ENCODE measurements around the gene NME7. TPM values are rescaled to one million over a fixed set of nuclear protein-coding genes. Genes with fewer than 3 reads are reported as not detected.
"Not testable (repeated sequence)": the region's sequence is repeated elsewhere in the genome, so short reads cannot be mapped to it uniquely, and the experiment has no call there.

Gene NME7
- 10 to 100 TPM in 4 of 6 donors, 1 to 10 TPM in 2; 2.6 to 19.2 (median 11.0) TPM for polyA plus RNA-seq (ENCODE audit: low read depth in 6 of 6)

GRCh38 chr1:169367686-169368405 is at the start of gene NME7, which contains the start of gene BLZF1:
NME7 (minus strand) TSS chr1:169367797; CDS start chr1:169367710, 87 bp downstream.
BLZF1 (plus strand) TSS chr1:169368195; CDS start chr1:169369523, 1,328 bp downstream.
- peaks cover 2 to 5% (median 4%) of the 10 kb centered on the region in 3 donors for H3K4me1 Mint-ChIP-seq
- peak; percentile 98 for DNase-seq
- H3K36me3 Mint-ChIP-seq: peaks cover 10% of the 10 kb centered on the region in 2 donors
- ATAC-seq (ENCODE audit: low read depth in 2 of 2): peak; percentile 95
- peaks cover 0 to 4% (median 0%) of the 10 kb centered on the region in 7 donors for H3K9me3 Mint-ChIP-seq
- peak within 1 kb of the TSS in 2 of 8 donors; percentile 50 to 75 for H3K4me3 Mint-ChIP-seq
- no peaks in the 10 kb centered on the region for H3K27me3 Mint-ChIP-seq
- H3K27ac Mint-ChIP-seq: no peak within 1 kb of the TSS

DNA sequence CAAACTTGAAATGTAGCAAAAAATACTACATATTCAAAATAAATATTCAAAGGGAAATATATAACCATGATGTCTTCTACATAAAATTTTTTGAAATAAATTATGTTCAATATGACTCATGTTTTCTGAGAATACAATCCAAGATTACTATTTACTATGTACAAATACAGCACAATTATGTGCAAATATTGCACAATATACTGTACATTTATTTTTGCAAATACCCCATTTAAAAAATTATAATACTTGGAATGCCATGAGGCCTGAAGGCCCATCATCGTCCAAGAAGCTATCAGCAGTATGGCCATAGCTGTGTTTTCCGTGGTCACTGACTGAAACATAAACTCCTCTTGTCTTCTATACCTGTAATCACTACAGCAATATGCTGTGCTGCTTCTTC is 47.4 kb upstream of the NME7 start:
- H3K27me3 Mint-ChIP-seq: no peaks in the 10 kb centered on the region
- peaks cover 0 to 4% of the 10 kb centered on the region in 2 donors for H3K36me3 Mint-ChIP-seq
- no peak overlapping the region for H3K4me3 Mint-ChIP-seq
- peaks cover 7 to 31% (median 28%) of the 10 kb centered on the region in 7 donors for H3K9me3 Mint-ChIP-seq
- H3K27ac Mint-ChIP-seq: no peak overlapping the region
- ATAC-seq (ENCODE audit: low read depth in 2 of 2) (no peak), DNase-seq (no peak)
- peaks cover 0 to 7% (median 0%) of the 10 kb centered on the region in 3 donors for H3K4me1 Mint-ChIP-seq

- not testable (repeated sequence) for H3K27ac Mint-ChIP-seq; ATAC-seq (ENCODE audit: low read depth in 2 of 2); H3K27me3 Mint-ChIP-seq; H3K4me3 Mint-ChIP-seq; DNase-seq; H3K4me1 Mint-ChIP-seq
- Mint-ChIP-seq H3K36me3 (peaks cover 13 to 17% of the 10 kb centered on the region in 2 donors), H3K9me3 (peaks cover 27 to 76% (median 67%) of the 10 kb centered on the region in 7 donors)
These were observed 40.7 kb upstream of the NME7 start for GRCh38 chr1:169408340-169408739.

DNA sequence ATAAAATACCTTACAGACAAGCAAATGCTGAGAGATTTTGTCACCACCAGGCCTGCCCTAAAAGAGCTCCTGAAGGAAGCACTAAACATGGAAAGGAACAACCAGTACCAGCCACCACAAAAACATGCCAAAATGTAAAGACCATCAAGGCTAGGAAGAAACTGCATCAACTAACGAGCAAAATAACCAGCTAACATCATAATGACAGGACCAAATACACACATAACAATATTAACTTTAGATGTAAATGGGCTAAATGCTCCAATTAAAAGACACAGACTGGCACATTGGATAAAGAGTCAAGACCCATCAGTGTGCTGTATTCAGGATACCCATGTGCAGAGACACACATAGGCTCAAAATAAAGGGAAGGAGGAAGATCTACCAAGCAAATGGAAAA is 35.0 kb upstream of the NME7 start:
- H3K27ac Mint-ChIP-seq; DNase-seq; H3K4me3 Mint-ChIP-seq; H3K4me1 Mint-ChIP-seq; H3K27me3 Mint-ChIP-seq; ATAC-seq (ENCODE audit: low read depth in 2 of 2): not testable (repeated sequence)
- peaks cover 22 to 66% (median 50%) of the 10 kb centered on the region in 7 donors for H3K9me3 Mint-ChIP-seq
- H3K36me3 Mint-ChIP-seq: peaks cover 18 to 19% of the 10 kb centered on the region in 2 donors

- Mint-ChIP-seq H3K4me3 (no peak overlapping the region), H3K4me1 (no peaks in the 10 kb centered on the region), H3K9me3 (peaks cover 0 to 11% (median 6%) of the 10 kb centered on the region in 7 donors), H3K27ac (no peak overlapping the region), H3K36me3 (peaks cover 15 to 23% of the 10 kb centered on the region in 2 donors), H3K27me3 (no peaks in the 10 kb centered on the region)
- ATAC-seq (ENCODE audit: low read depth in 2 of 2): no peak
- no peak for DNase-seq
These were observed 28.4 kb upstream of the NME7 start for GRCh38 chr1:169395955-169396354.

GRCh38 chr1:169392406-169392805 is 24.8 kb upstream of the NME7 start:
- DNase-seq (no peak), ATAC-seq (ENCODE audit: low read depth in 2 of 2) (no peak)
- Mint-ChIP-seq H3K27me3 (no peaks in the 10 kb centered on the region), H3K9me3 (no peaks in the 10 kb centered on the region), H3K27ac (no peak overlapping the region), H3K4me3 (no peak overlapping the region), H3K36me3 (peaks cover 30 to 32% of the 10 kb centered on the region in 2 donors), H3K4me1 (no peaks in the 10 kb centered on the region)

- Mint-ChIP-seq H3K27me3 (no peaks in the 10 kb centered on the region), H3K9me3 (no peaks in the 10 kb centered on the region), H3K27ac (no peak overlapping the region), H3K36me3 (peaks cover 22 to 36% of the 10 kb centered on the region in 2 donors), H3K4me1 (no peaks in the 10 kb centered on the region), H3K4me3 (no peak overlapping the region)
- DNase-seq (no peak), ATAC-seq (ENCODE audit: low read depth in 2 of 2) (no peak)
These were observed 22.7 kb upstream of the NME7 start for GRCh38 chr1:169390303-169390702.

- no peaks in the 10 kb centered on the region for H3K27me3 Mint-ChIP-seq
- no peaks in the 10 kb centered on the region for H3K9me3 Mint-ChIP-seq
- no peak overlapping the region for H3K27ac Mint-ChIP-seq
- DNase-seq (no peak), ATAC-seq (ENCODE audit: low read depth in 2 of 2) (no peak)
- H3K4me3 Mint-ChIP-seq: no peak overlapping the region
- peaks cover 22 to 28% of the 10 kb centered on the region in 2 donors for H3K36me3 Mint-ChIP-seq
- H3K4me1 Mint-ChIP-seq: no peaks in the 10 kb centered on the region
These were observed 19.8 kb upstream of the NME7 start for GRCh38 chr1:169387399-169387798.

- Mint-ChIP-seq H3K27me3 (no peaks in the 10 kb centered on the region), H3K27ac (no peak overlapping the region), H3K4me1 (no peaks in the 10 kb centered on the region), H3K36me3 (peaks cover 18 to 30% of the 10 kb centered on the region in 2 donors), H3K9me3 (no peaks in the 10 kb centered on the region), H3K4me3 (no peak overlapping the region)
- no peak for ATAC-seq (ENCODE audit: low read depth in 2 of 2)
- no peak for DNase-seq
These were observed 15.9 kb upstream of the NME7 start for GRCh38 chr1:169383449-169383848.

GRCh38 chr1:169381162-169381561 is 13.6 kb upstream of the NME7 start:
- DNase-seq (no peak), ATAC-seq (ENCODE audit: low read depth in 2 of 2) (no peak)
- Mint-ChIP-seq H3K4me3 (no peak overlapping the region), H3K27ac (no peak overlapping the region), H3K36me3 (peaks cover 20 to 37% of the 10 kb centered on the region in 2 donors), H3K27me3 (no peaks in the 10 kb centered on the region), H3K9me3 (no peaks in the 10 kb centered on the region), H3K4me1 (no peaks in the 10 kb centered on the region)

DNA sequence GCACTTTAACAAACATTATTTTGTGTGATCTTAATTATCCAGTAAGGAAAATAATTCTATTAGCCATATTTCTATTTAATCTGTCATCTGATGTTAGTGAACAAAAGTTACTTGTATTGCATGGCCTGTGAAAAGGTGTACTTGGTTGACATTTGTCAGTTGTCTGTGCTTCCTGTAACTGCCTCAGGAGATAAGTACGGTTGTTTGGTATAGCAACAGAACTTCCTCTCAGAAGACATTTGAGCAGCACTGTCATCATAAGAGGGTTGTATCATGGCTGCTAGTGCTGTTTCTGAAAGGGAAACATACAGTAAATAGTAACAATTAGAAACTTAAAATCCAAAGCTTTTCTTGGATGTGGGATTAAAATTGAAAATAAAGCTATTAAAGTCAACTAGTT is 3.8 kb upstream of the NME7 start:
- Mint-ChIP-seq H3K36me3 (peaks cover 8 to 10% of the 10 kb centered on the region in 2 donors), H3K27ac (no peak overlapping the region), H3K27me3 (no peaks in the 10 kb centered on the region), H3K4me1 (peaks cover 2 to 8% (median 4%) of the 10 kb centered on the region in 3 donors), H3K4me3 (peak overlapping the region in 1 of 8 donors; percentile 22), H3K9me3 (no peaks in the 10 kb centered on the region)
- DNase-seq: no peak
- no peak for ATAC-seq (ENCODE audit: low read depth in 2 of 2)

DNA sequence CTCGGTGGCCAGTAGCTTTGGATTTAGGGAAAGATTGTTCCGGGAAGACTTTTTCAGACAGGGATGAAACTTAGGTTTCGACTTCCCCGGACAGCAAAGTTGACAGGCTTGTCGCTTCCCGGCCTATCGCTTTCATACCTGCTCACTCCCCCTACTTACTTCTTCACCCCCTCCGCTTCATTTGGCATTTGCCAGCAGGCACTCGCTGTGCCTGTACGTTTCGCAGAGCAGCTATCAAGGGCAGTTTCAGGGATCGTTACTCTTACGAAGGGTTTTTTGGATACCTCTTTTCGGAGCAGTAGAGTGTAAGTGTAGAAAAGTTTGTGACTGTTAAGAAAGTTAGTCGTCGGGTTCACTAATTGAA is 791 bp upstream of the NME7 start:
- Mint-ChIP-seq H3K4me3 (no peak overlapping the region), H3K27me3 (no peaks in the 10 kb centered on the region), H3K9me3 (peaks cover 0 to 4% (median 0%) of the 10 kb centered on the region in 7 donors), H3K4me1 (peaks cover 2 to 8% (median 4%) of the 10 kb centered on the region in 3 donors), H3K27ac (no peak overlapping the region), H3K36me3 (peaks cover 10% of the 10 kb centered on the region in 2 donors)
- ATAC-seq (ENCODE audit: low read depth in 2 of 2): peak in 1 of 2 donors; percentile 5
- peak; percentile 12 for DNase-seq

DNA sequence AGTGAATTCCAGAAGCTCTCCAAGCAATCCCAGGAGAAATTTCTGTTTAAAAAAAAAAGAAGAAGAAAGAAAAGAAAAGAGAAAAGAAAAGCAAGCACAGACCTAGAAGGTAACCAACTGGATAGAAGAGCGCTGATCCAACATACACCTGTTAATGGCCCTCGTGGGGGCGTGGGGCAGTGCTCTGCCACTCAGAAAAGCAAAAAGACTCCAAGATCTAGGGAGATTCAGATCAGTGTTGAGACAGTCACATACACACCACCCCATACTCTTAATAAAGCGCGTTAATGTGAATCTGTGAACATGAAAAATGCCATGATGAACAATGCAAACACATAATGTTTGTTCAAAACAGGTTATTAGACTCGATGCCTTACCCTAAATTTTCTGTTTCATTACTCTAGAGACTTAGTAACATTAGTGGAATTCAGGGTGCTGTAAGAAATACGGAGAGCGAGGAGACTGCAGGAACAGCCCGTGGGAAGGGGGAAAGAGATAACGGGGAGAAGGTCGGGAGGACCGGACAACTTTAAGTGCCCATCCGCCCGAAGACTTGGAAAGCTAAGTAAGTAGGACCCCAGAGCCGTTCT is 406 bp downstream of the NME7 start:
- Mint-ChIP-seq H3K4me1 (peaks cover 2 to 5% (median 4%) of the 10 kb centered on the region in 3 donors), H3K4me3 (no peak overlapping the region), H3K27ac (no peak overlapping the region), H3K9me3 (peaks cover 0 to 4% (median 0%) of the 10 kb centered on the region in 7 donors), H3K36me3 (peaks cover 10 to 15% of the 10 kb centered on the region in 2 donors), H3K27me3 (no peaks in the 10 kb centered on the region)
- ATAC-seq (ENCODE audit: low read depth in 2 of 2) (no peak), DNase-seq (no peak)

DNA sequence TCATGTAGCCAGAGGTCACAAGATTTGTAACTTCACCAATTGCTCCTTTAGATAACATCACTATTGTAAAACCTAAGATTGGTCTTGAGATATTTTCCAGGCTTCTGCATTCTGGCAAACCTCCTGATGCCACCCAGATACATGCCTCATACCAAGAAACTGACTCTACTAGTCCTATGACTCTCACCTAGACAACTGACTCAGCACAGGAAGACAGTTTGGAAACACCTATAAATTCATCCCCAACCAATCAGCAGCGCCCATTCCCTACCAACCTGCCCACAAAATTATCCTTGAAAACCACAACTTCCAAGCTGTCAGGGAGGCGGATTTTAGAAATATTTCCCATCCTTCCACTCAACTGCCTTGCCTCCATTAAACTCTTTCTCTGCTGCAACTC is 2.6 kb downstream of the NME7 start:
- Mint-ChIP-seq H3K9me3 (peaks cover 0 to 4% (median 0%) of the 10 kb centered on the region in 7 donors), H3K36me3 (peaks cover under 1 to 10% of the 10 kb centered on the region in 2 donors), H3K4me3 (peak overlapping the region in 2 of 8 donors; percentile 1 to 12), H3K27ac (peak overlapping the region in 1 of 6 donors; percentile 85), H3K4me1 (peaks cover 0 to 3% (median 2%) of the 10 kb centered on the region in 3 donors), H3K27me3 (no peaks in the 10 kb centered on the region)
- ATAC-seq (ENCODE audit: low read depth in 2 of 2) (no peak), DNase-seq (no peak)

Data from naive B cell (primary cell).